Neural progenitor cell (in vitro differentiated cells): Measurements from ENCODE around the gene FN3KRP. TPM values are rescaled to one million over a fixed set of nuclear protein-coding genes. Genes with fewer than 3 reads are reported as not detected.
A peak's percentile ranks its signal among the peaks of the same experiment; 100 is the strongest.

Experiments used
- DNase-seq: peaks from one replicate; pipeline ENCODE4 v3.0.0-alpha.2; 2016; ENCODE audit warnings: low spot score
- H2AFZ ChIP-seq: fragments of 200-600 bp; sonication (generic); replicated peaks from 2 replicates; pipeline ENCODE4 v1.6.1; 2016; ENCODE audit warnings: antibody characterized with exemption
- H3F3A ChIP-seq: fragments of 200-600 bp; sonication (generic); 2 replicates; pipeline ENCODE4 v1.6.1; 2016; ENCODE audit warnings: antibody characterized with exemption, low read depth
- H3K27ac ChIP-seq: fragments of 200-600 bp; sonication (generic); 2 replicates; pipeline ENCODE4 v1.5.1; 2016; ENCODE audit warnings: mild to moderate bottlenecking
- H3K27me3 ChIP-seq: fragments of 200-600 bp; sonication (generic); 2 replicates; pipeline ENCODE4 v1.6.1; 2016; ENCODE audit warnings: mild to moderate bottlenecking, moderate library complexity
- H3K36me3 ChIP-seq: fragments of 200-600 bp; sonication (generic); 2 replicates; pipeline ENCODE4 v1.5.1; 2016
- H3K4me1 ChIP-seq: fragments of 200-600 bp; sonication (generic); 2 replicates; pipeline ENCODE4 v1.6.1; 2016; ENCODE audit warnings: mixed run types
- H3K4me2 ChIP-seq: fragments of 200-600 bp; sonication (generic); 2 replicates; pipeline ENCODE4 v1.6.1; 2016
- H3K4me3 ChIP-seq: fragments of 200-600 bp; sonication (generic); 2 replicates; pipeline ENCODE4 v1.5.1; 2016
- H3K79me2 ChIP-seq: fragments of 200-600 bp; sonication (generic); 2 replicates; pipeline ENCODE4 v1.6.1; 2016; ENCODE audit warnings: low read depth
- H3K9ac ChIP-seq: fragments of 200-600 bp; sonication (generic); 2 replicates; pipeline ENCODE4 v1.6.1; 2016
- H3K9me3 ChIP-seq: fragments of 200-600 bp; sonication (generic); 2 replicates; pipeline ENCODE4 v1.5.1; 2016; ENCODE audit warnings: low read depth
- H4K20me1 ChIP-seq: fragments of 200-600 bp; sonication (generic); 2 replicates; pipeline ENCODE4 v1.6.1; 2016; ENCODE audit warnings: low read depth
- H3K27ac Mint-ChIP-seq: 3 replicates; pipeline ENCODE4 v1.8.0; 2021; ENCODE audit warnings: mixed read lengths
- H3K27me3 Mint-ChIP-seq: 2 replicates; pipeline ENCODE4 v1.8.0; 2022; ENCODE audit warnings: low read depth, mild to moderate bottlenecking, inconsistent platforms, moderate library complexity, mixed read lengths; ENCODE audit not compliant: insufficient read depth
- H3K36me3 Mint-ChIP-seq: 3 replicates; pipeline ENCODE4 v1.8.0; 2021; ENCODE audit warnings: mixed read lengths
- H3K4me1 Mint-ChIP-seq: 3 replicates; pipeline ENCODE4 v1.8.0; 2021; ENCODE audit warnings: mixed read lengths
- H3K4me3 Mint-ChIP-seq: 3 replicates; pipeline ENCODE4 v1.8.0; 2021; ENCODE audit warnings: mild to moderate bottlenecking, moderate library complexity, mixed read lengths
- H3K9me3 Mint-ChIP-seq: 3 replicates; pipeline ENCODE4 v1.8.0; 2020; ENCODE audit warnings: mixed read lengths
- EZH2 ChIP-seq: fragments of 200-600 bp; sonication (generic); IDR thresholded peaks from 2 replicates; pipeline ENCODE4 v1.6.1; 2017; ENCODE audit warnings: antibody characterized with exemption, mild to moderate bottlenecking, moderate library complexity
- EZH2phosphoT487 ChIP-seq: fragments of 200-600 bp; sonication (generic); IDR thresholded peaks from 2 replicates; pipeline ENCODE4 v1.6.1; 2017; ENCODE audit warnings: antibody characterized with exemption
- total RNA-seq: library from RNA; depleted of rRNA; stranded (reverse); fragments of >200 nt; gene quantifications from 2 replicates; pipeline ENCODE4 v1.2.3, GENCODE V29; 2015; ENCODE audit warnings: low replicate concordance
- TF ChIP-seq, protein P1 (sequence below): fragments of 200-600 bp; sonication (generic); IDR thresholded peaks from 2 replicates; pipeline ENCODE4 v1.5.1; 2017; ENCODE audit warnings: antibody characterized with exemption, mild to moderate bottlenecking

FN3KRP gene
- total RNA-seq, 1 donor from 2014 or later = 19.2 TPM

DNA sequence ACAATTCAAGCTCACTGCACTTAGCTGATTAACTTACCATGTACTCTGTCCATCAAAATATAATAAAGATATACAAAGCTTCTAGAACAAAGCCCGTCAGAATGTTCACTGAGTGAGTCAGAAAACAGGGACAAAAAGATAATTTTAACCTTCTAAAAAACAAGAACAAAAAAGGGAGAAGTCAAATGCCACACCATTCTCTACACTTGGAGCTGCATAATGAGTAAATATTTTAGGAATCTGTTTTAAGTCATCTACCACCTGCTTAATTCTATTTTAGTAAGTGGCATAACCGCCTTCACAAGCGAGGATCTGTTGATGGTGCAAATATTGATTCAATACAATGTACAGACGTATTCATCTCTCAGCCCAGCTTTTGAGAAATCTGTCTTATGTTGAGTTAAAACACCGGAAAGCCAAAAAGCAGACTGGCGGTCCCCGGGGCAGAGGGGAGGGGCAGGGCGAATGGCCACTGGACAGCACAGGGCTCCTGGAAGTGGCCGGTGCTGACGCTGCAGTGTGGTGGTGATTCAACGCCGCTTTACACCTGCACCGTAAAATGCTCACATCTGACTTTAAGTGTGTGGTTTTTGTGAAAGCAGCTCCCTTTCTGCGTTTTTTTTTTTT lies 38.1 kb upstream of the FN3KRP start:
- peaks cover 8% of the 10 kb centered on the region for H3K9me3 Mint-ChIP-seq

DNA sequence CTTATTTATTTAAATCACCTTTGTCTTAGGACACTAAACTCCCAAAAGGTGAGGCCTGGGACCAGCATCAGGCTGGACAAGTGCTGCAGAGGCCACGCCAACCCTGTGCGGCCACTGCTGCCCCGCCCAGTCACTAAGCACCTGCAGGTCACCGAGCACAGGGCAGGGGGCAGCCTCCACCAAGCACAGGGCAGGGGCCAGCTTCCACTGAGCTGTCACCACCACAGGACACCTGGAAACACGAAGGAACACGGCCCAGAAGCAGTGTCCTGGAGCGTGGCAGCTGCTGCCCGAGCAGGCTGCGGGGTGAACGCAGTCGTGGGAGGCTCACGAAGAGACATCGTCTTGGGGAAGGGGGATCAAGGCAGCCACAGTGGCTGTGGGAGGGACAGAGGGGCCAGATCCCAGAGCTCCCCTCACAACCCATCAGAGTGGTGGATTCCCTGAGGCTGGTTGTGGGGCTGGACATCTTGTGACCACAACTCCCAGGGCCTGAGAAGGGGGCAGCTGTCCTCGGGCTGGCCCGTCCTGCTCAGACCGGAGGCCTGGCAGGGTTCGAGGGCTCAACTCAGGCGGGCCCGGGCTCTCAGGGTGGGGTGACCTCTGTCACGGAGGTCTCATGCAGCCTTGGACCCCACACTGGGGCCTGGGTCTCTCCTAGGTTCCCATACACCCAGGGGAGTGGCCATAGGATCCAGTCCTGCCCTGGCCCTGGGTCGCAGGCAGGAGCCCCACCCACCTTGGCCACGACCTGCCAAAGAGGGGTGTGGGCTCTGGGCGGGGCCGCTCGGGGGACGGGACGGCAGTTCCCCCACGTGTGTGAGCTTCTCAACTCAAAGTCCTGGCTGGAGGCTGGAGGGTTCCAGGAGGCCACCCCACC lies 36.7 kb upstream of the FN3KRP start:
- Histone ChIP-seq H3K4me1 (no peaks in the 10 kb centered on the region), H3K4me2 (no peak overlapping the region), H3K4me3 (no peak overlapping the region), H4K20me1 (no peaks in the 10 kb centered on the region), H3K79me2 (no peaks in the 10 kb centered on the region), H2AFZ (no peak overlapping the region), H3K36me3 (no peaks in the 10 kb centered on the region), H3K27ac (no peak overlapping the region), H3K27me3 (no peaks in the 10 kb centered on the region), H3K9me3 (no peaks in the 10 kb centered on the region), H3F3A (no peaks in the 10 kb centered on the region), H3K9ac (no peak overlapping the region)
- H3K36me3 Mint-ChIP-seq = no peaks in the 10 kb centered on the region
- TF ChIP-seq EZH2phosphoT487 (no peak), EZH2 (no peak)
- TF ChIP-seq, protein P1, sequence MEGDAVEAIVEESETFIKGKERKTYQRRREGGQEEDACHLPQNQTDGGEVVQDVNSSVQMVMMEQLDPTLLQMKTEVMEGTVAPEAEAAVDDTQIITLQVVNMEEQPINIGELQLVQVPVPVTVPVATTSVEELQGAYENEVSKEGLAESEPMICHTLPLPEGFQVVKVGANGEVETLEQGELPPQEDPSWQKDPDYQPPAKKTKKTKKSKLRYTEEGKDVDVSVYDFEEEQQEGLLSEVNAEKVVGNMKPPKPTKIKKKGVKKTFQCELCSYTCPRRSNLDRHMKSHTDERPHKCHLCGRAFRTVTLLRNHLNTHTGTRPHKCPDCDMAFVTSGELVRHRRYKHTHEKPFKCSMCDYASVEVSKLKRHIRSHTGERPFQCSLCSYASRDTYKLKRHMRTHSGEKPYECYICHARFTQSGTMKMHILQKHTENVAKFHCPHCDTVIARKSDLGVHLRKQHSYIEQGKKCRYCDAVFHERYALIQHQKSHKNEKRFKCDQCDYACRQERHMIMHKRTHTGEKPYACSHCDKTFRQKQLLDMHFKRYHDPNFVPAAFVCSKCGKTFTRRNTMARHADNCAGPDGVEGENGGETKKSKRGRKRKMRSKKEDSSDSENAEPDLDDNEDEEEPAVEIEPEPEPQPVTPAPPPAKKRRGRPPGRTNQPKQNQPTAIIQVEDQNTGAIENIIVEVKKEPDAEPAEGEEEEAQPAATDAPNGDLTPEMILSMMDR = peak; percentile 38
- no peak overlapping the region for H3K27ac Mint-ChIP-seq
- H3K9me3 Mint-ChIP-seq = peaks cover 8% of the 10 kb centered on the region
- peaks cover 2% of the 10 kb centered on the region for H3K27me3 Mint-ChIP-seq
- DNase-seq = peak; percentile 52
- no peak overlapping the region for H3K4me3 Mint-ChIP-seq
- H3K4me1 Mint-ChIP-seq = peaks cover 2% of the 10 kb centered on the region

More for the DNA sequence above, 38.1 kb upstream of the FN3KRP start:
- TF ChIP-seq EZH2 (no peak), EZH2phosphoT487 (no peak)
- TF ChIP-seq, protein P1 = no peak
- no peak overlapping the region for H2AFZ ChIP-seq
- Mint-ChIP-seq H3K27me3 (peaks cover under 1% of the 10 kb centered on the region), H3K27ac (no peak overlapping the region), H3K4me3 (no peak overlapping the region), H3K36me3 (no peaks in the 10 kb centered on the region), H3K4me1 (peaks cover 2% of the 10 kb centered on the region)
- H3K4me2 ChIP-seq = no peak overlapping the region
- no peak for DNase-seq
- no peak overlapping the region for H3K4me3 ChIP-seq
- no peak overlapping the region for H3K27ac ChIP-seq
- no peaks in the 10 kb centered on the region for H3K9me3 ChIP-seq
- no peaks in the 10 kb centered on the region for H3K79me2 ChIP-seq
- no peaks in the 10 kb centered on the region for H3F3A ChIP-seq
- H3K4me1 ChIP-seq = no peaks in the 10 kb centered on the region
- H3K36me3 ChIP-seq = no peaks in the 10 kb centered on the region
- no peaks in the 10 kb centered on the region for H3K27me3 ChIP-seq
- H3K9ac ChIP-seq = no peak overlapping the region
- no peaks in the 10 kb centered on the region for H4K20me1 ChIP-seq

DNA sequence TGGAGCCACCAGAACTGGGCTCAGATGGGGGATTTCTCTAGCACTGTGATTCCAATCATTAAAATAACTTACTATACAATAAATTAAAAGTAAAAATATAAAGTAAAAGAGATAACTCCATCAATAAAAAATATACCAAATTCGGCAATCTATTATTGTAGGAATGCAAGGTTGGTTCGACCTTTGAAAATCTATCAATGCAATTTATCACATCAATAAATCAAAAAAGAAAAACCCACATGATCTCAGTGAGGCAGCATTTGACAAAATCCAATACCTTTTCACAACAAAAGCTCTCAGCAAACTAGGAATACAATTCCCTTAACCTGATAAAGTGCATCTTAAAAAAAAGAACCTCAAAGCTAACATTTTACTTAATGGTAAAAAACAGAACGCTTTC lies 35.0 kb upstream of the FN3KRP start:
- Mint-ChIP-seq H3K4me1 (no peaks in the 10 kb centered on the region), H3K4me3 (no peak overlapping the region), H3K9me3 (peaks cover 8% of the 10 kb centered on the region), H3K27me3 (peaks cover 2% of the 10 kb centered on the region), H3K36me3 (no peaks in the 10 kb centered on the region), H3K27ac (no peak overlapping the region)
- DNase-seq = no peak
- Histone ChIP-seq H3K27ac (no peak overlapping the region), H4K20me1 (no peaks in the 10 kb centered on the region), H3K9ac (no peak overlapping the region), H3K4me1 (no peaks in the 10 kb centered on the region), H3K9me3 (no peaks in the 10 kb centered on the region), H3K79me2 (no peaks in the 10 kb centered on the region), H3K4me3 (no peak overlapping the region), H3K36me3 (no peaks in the 10 kb centered on the region), H3F3A (no peaks in the 10 kb centered on the region), H3K27me3 (no peaks in the 10 kb centered on the region), H2AFZ (no peak overlapping the region), H3K4me2 (no peak overlapping the region)
- TF ChIP-seq EZH2phosphoT487 = no peak
- TF ChIP-seq, protein P1 = no peak
